ENCODE measurements around the gene CACNA2D1.

DNA sequence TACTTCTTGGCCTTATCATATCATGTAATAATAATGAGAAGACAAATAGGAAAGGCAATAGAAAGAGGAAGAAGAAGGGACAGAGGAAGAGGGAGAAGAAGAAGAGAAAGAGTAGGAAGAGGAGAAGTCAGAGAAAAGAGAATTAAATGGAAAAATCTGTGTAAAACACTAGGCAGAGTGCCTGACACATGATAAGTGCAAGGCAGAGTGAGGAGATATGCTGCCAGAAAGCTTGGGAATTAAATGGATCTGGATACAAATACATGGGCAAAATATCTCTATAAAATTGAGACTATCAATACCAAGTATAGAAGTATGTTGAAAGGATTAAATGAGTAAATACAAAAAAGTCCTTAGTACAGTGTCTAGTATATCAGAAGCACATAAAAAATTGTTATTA lies 124.8 kb downstream of the CACNA2D1 start:
- TF ChIP-seq, protein P1, sequence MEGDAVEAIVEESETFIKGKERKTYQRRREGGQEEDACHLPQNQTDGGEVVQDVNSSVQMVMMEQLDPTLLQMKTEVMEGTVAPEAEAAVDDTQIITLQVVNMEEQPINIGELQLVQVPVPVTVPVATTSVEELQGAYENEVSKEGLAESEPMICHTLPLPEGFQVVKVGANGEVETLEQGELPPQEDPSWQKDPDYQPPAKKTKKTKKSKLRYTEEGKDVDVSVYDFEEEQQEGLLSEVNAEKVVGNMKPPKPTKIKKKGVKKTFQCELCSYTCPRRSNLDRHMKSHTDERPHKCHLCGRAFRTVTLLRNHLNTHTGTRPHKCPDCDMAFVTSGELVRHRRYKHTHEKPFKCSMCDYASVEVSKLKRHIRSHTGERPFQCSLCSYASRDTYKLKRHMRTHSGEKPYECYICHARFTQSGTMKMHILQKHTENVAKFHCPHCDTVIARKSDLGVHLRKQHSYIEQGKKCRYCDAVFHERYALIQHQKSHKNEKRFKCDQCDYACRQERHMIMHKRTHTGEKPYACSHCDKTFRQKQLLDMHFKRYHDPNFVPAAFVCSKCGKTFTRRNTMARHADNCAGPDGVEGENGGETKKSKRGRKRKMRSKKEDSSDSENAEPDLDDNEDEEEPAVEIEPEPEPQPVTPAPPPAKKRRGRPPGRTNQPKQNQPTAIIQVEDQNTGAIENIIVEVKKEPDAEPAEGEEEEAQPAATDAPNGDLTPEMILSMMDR (conservative IDR thresholded peaks at IDR 0.05 in 1 of 2, IDR thresholded peaks at IDR 0.05 in 1 of 2; ENCODE audit: low read depth in 1 of 2, low read length in 2 of 2): no peak
- no peak for TF ChIP-seq EZH2 (IDR thresholded peaks at IDR 0.05; ENCODE audit: low read length, missing control alignments)

All from fibroblast of lung (primary cell).